MM.1S (cell line): ENCODE data around the gene JMJD6.

Source experiments
- EZH2phosphoT487 ChIP-seq: fragments of 300-600 bp; sonication (generic); IDR thresholded peaks from 2 replicates; pipeline ENCODE4 v1.6.1; 2018; ENCODE audit warnings: antibody characterized with exemption, low read length
- TF ChIP-seq, protein P1 (sequence below): fragments of 300-600 bp; sonication (generic); IDR thresholded peaks from 2 replicates; pipeline ENCODE4 v1.5.1; 2016; ENCODE audit warnings: antibody characterized with exemption, low read length, mixed read lengths

DNA sequence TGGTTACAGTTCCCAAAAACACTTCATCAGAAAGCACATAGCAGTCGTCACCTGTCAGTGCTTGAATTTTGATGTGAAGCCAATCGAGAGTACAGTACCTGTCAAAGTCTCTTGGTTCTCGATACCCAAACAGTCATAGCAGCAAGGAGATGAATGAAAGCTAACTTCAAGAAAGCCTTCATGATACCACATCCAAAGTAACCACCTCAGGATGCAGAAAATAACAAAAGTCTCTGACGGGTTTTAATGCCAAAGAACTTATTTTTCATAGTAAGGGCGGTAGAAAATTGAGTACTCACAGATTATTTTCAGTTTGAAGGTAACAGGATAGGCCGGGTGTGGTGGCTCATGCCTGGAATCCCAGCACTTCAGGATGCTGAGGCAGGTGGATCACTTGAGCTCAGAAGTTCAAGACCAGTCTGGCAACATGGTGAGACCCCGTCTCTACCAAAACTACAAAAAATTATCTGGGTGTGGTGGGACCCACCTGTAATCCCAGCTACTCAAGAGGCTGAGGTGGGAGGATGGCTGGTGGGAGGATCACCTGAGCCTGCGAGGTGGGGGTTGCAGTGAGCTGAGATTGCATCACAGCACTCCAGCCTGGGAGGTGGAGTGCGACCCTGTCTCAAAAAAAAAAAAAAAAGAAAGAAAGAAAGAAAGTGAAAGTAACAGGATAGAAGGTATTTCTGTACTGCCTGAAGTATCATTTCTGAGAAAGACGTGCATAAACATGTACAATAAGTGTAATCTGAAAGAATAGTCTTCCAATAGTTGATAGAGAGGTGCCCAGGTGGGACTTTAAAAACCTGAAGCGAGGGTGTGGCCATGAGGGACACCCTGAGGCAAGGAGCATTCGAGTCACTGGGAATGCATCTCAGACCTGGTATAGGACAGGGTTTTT is 26.9 kb upstream of the JMJD6 start:
- TF ChIP-seq, protein P1, sequence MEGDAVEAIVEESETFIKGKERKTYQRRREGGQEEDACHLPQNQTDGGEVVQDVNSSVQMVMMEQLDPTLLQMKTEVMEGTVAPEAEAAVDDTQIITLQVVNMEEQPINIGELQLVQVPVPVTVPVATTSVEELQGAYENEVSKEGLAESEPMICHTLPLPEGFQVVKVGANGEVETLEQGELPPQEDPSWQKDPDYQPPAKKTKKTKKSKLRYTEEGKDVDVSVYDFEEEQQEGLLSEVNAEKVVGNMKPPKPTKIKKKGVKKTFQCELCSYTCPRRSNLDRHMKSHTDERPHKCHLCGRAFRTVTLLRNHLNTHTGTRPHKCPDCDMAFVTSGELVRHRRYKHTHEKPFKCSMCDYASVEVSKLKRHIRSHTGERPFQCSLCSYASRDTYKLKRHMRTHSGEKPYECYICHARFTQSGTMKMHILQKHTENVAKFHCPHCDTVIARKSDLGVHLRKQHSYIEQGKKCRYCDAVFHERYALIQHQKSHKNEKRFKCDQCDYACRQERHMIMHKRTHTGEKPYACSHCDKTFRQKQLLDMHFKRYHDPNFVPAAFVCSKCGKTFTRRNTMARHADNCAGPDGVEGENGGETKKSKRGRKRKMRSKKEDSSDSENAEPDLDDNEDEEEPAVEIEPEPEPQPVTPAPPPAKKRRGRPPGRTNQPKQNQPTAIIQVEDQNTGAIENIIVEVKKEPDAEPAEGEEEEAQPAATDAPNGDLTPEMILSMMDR: no peak
- no peak for TF ChIP-seq EZH2phosphoT487
